Measurements from ENCODE around the gene PARD3B. TPM values are rescaled to one million over a fixed set of nuclear protein-coding genes. Genes with fewer than 3 reads are reported as not detected.

Gene PARD3B
- total RNA-seq, 1 experiment from 2014 or later, result 2.0 TPM

GRCh38 chr2:204535764-204536163 is 9.5 kb upstream of the PARD3B start:
- Histone ChIP-seq H3K36me3 (ENCODE audit: control insufficient read depth in 1 of 2, insufficient read depth in 2 of 2, low read length in 2 of 2) (no peaks in the 10 kb centered on the region), H3K9ac (ENCODE audit: low read length) (no peak overlapping the region), H4K20me1 (ENCODE audit: insufficient read depth) (no peaks in the 10 kb centered on the region), H3K27ac (ENCODE audit: low read depth, low read length) (no peak overlapping the region), H3K4me3 (replicated peaks in 1 of 2; ENCODE audit: low read depth in 1 of 2, low read length in 2 of 2) (no peak overlapping the region), H3K9me3 (ENCODE audit: control insufficient read depth in 1 of 2, insufficient read depth in 1 of 2, low read depth in 1 of 2, low read length in 2 of 2) (no peaks in the 10 kb centered on the region), H3K79me2 (ENCODE audit: insufficient read depth, low read length) (no peaks in the 10 kb centered on the region), H3K4me1 (ENCODE audit: control insufficient read depth in 1 of 2, insufficient read depth in 2 of 2, low read length in 2 of 2) (no peaks in the 10 kb centered on the region), H3K27me3 (ENCODE audit: insufficient read depth, low read length) (no peaks in the 10 kb centered on the region), H3K4me2 (ENCODE audit: low read length) (no peak overlapping the region), H2AFZ (ENCODE audit: low read depth, low read length, poor library complexity, severe bottlenecking) (no peak overlapping the region), H3K9me2 (ENCODE audit: insufficient read depth) (no peaks in the 10 kb centered on the region)
- RAD21 ChIA-PET (ENCODE audit: low non-redundant PET in 1 of 2, low total read pairs in 2 of 2, uncharacterized antibody in 2 of 2, unreplicated experiment in 2 of 2), result no interaction called here
- POLR2A ChIA-PET, result no interaction called here
- TF ChIP-seq EZH2 (IDR thresholded peaks at IDR 0.05) (no peak), EZH2phosphoT487 (IDR thresholded peaks at IDR 0.05; ENCODE audit: borderline replicate concordance) (no peak), JUND (IDR thresholded peaks at IDR 0.05) (no peak), SIN3A (IDR thresholded peaks at IDR 0.05; ENCODE audit: low read depth) (no peak), SRF (IDR thresholded peaks at IDR 0.05; ENCODE audit: low read depth) (no peak), ZFX (IDR thresholded peaks at IDR 0.05) (no peak), SP1 (IDR thresholded peaks at IDR 0.05; ENCODE audit: low read depth) (no peak), POLR2A (IDR thresholded peaks at IDR 0.05; ENCODE audit: borderline replicate concordance, extremely low read depth, insufficient read depth, insufficient read length) (no peak), MAX (IDR thresholded peaks at IDR 0.05) (no peak), YY1 (IDR thresholded peaks at IDR 0.05; ENCODE audit: extremely low read depth, insufficient replicate concordance, low read depth, low read length) (no peak), FOSL1 (IDR thresholded peaks at IDR 0.05; ENCODE audit: low read depth) (no peak), RAD21 (IDR thresholded peaks at IDR 0.05; ENCODE audit: low read depth) (no peak), EGR1 (IDR thresholded peaks at IDR 0.05; ENCODE audit: low read depth) (no peak)
- CTCF ChIA-PET, result no interaction called here
- ATAC-seq (no peak), DNase-seq (ENCODE audit: low read depth, low spot score) (no peak)
- no TSS peak for BruUV-seq (replicated peaks)
- intact Hi-C loops (cut with micrococcal nuclease), result no loop called here
